Panc1 (cell line): ENCODE results near the gene DNAJB8. TPM values are rescaled to one million over a fixed set of nuclear protein-coding genes. Genes with fewer than 3 reads are reported as not detected.

Experiments
- ATAC-seq: fragments of 200-7000 bp; cut with Tn5 transposase; 2 replicates; pipeline ENCODE4 v1.9.1; 2020; ENCODE audit warnings: mild to moderate bottlenecking, moderate library complexity
- BruUV-seq: library from RNA; stranded (reverse); fragments of 400-500 nt; replicated peaks from 2 replicates; lab custom pipeline; 2021; lab: Mats Ljungman, UMichigan
- CTCF ChIA-PET: fragments of 300-600 bp; sonication (Branson Sonifier 250); formaldehyde crosslinking; loops from one replicate; lab custom pipeline; 2022; ENCODE audit warnings: antibody characterized with exemption; lab: Charles Lee
- POLR2A ChIA-PET: fragments of 300-600 bp; sonication (Branson Sonifier 250); formaldehyde crosslinking; loops from one replicate; lab custom pipeline; 2022; ENCODE audit warnings: antibody characterized with exemption; lab: Charles Lee
- DNase-seq: peaks from one replicate; pipeline ENCODE4 v3.0.0-alpha.2; 2010; ENCODE audit warnings: low read depth, low spot score
- H3K27ac ChIP-seq: 2 replicates; pipeline ENCODE4 v1.5.1; 2011; ENCODE audit warnings: mild to moderate bottlenecking, low read length, inconsistent platforms
- H3K27me3 ChIP-seq: fragments of 200-500 bp; sonication (Bioruptor generic); 2 replicates; pipeline ENCODE4 v1.6.0; 2014; ENCODE audit warnings: low read length, inconsistent platforms; ENCODE audit not compliant: control insufficient read depth, insufficient read depth
- H3K36me3 ChIP-seq: fragments of 200-500 bp; sonication (Bioruptor generic); 2 replicates; pipeline ENCODE4 v1.5.1; 2014; ENCODE audit warnings: inconsistent platforms, mild to moderate bottlenecking, low read length, moderate library complexity; ENCODE audit not compliant: control insufficient read depth, insufficient read depth
- H3K4me1 ChIP-seq: 2 replicates; pipeline ENCODE4 v1.5.1; 2011; ENCODE audit warnings: inconsistent platforms, mild to moderate bottlenecking, low read length, moderate library complexity; ENCODE audit not compliant: control insufficient read depth, insufficient read depth
- H3K4me3 ChIP-seq, 2 experiments: 2 replicates each; pipeline ENCODE4 v1.5.1; 2011 to 2012; ENCODE audit warnings: low read depth in 2 of 2, low read length in 2 of 2, mild to moderate bottlenecking in 2 of 2, inconsistent platforms in 1 of 2, moderate library complexity in 1 of 2
- H3K9me3 ChIP-seq: fragments of 200-500 bp; sonication (Bioruptor generic); 2 replicates; pipeline ENCODE4 v1.5.1; 2014; ENCODE audit warnings: low read depth, mild to moderate bottlenecking, inconsistent platforms, low read length, moderate library complexity; ENCODE audit not compliant: control insufficient read depth, insufficient read depth
- POLR2AphosphoS5 ChIP-seq: IDR thresholded peaks from 2 replicates; pipeline ENCODE4 v1.6.1; 2012; ENCODE audit warnings: mild to moderate bottlenecking, low read depth, low read length, moderate library complexity
- SIN3A ChIP-seq: IDR thresholded peaks from 2 replicates; pipeline ENCODE4 v1.6.1; 2012; ENCODE audit warnings: low read depth, mild to moderate bottlenecking, low read length, moderate library complexity, borderline replicate concordance; ENCODE audit not compliant: insufficient read depth
- TCF7L2 ChIP-seq: IDR thresholded peaks from 2 replicates; pipeline ENCODE4 v1.6.1; 2011; ENCODE audit warnings: mild to moderate bottlenecking, low read depth, low read length, inconsistent platforms
- in situ Hi-C: cut with HindIII; loops from 2 replicates; pipeline ENCODE4 v1.10.0; 2016; ENCODE audit warnings: low sequenced_read_pairs, low pct_unique_long_range_greater_than_20kb
- intact Hi-C: fragments of 100-400 bp; cut with micrococcal nuclease; formaldehyde crosslinking; loops from one replicate; pipeline ENCODE4 v1.10.0; 2022; ENCODE audit not compliant: unreplicated experiment
- total RNA-seq: library from RNA; stranded (reverse); gene quantifications from one replicate; pipeline ENCODE4 v1.2.1, GENCODE V29; 2021; ENCODE audit not compliant: unreplicated experiment
- TF ChIP-seq, protein P1 (sequence below), 2 experiments: IDR thresholded peaks; 2 replicates each; pipeline ENCODE4 v1.6.1; 2011 to 2012; ENCODE audit warnings: low read depth in 2 of 2, control low read depth in 1 of 2, low read length in 1 of 2, mild to moderate bottlenecking in 1 of 2, moderate library complexity in 1 of 2; ENCODE audit not compliant: insufficient read depth in 1 of 2
- TF ChIP-seq, protein P2 (sequence below): fragments of 450-650 bp; IDR thresholded peaks from 2 replicates; pipeline ENCODE4 v1.5.1; 2017; ENCODE audit warnings: mild to moderate bottlenecking

DNAJB8 gene
- total RNA-seq, 1 experiment from 2014 or later = not detected

DNA sequence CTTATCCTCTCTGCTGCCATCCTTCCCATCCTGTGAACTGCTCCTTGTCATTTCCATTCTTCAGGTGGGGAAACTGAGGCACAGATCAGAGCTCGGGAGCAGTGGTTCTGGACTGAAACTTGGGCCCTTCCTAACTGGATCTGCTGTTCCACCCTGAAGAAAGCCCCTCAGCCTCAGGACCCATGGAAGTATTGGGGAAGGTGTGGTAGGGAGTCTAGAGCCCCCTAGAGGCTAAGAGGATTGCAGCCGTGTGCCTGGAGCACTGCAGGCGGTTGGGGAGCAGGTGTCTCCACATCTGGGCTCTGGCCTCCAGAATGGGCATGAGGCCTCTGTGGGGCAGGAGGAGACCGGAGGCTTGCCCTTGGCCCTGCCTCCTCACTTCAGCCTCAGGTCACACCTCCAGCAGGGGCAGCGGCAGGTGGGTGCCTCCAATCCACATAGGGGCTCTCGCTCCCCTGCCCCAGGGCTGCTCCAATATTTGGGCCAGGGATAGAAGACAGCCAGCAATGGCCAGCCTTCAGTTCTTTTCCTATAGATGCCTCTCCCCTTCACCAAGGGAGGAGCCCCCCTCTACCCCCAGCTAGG lies 28.1 kb downstream of the DNAJB8 start:
- POLR2A ChIA-PET = no interaction called here
- Histone ChIP-seq H3K4me1 (peaks cover 5% of the 10 kb centered on the region), H3K27me3 (no peaks in the 10 kb centered on the region), H3K36me3 (no peaks in the 10 kb centered on the region), H3K4me3 (no peak overlapping the region), H3K9me3 (no peaks in the 10 kb centered on the region), H3K27ac (no peak overlapping the region)
- CTCF ChIA-PET = no interaction called here
- BruUV-seq = no TSS peak
- DNase-seq = no peak
- intact Hi-C loops (no loop called here), in situ Hi-C loops (no loop called here)
- TF ChIP-seq, protein P1, sequence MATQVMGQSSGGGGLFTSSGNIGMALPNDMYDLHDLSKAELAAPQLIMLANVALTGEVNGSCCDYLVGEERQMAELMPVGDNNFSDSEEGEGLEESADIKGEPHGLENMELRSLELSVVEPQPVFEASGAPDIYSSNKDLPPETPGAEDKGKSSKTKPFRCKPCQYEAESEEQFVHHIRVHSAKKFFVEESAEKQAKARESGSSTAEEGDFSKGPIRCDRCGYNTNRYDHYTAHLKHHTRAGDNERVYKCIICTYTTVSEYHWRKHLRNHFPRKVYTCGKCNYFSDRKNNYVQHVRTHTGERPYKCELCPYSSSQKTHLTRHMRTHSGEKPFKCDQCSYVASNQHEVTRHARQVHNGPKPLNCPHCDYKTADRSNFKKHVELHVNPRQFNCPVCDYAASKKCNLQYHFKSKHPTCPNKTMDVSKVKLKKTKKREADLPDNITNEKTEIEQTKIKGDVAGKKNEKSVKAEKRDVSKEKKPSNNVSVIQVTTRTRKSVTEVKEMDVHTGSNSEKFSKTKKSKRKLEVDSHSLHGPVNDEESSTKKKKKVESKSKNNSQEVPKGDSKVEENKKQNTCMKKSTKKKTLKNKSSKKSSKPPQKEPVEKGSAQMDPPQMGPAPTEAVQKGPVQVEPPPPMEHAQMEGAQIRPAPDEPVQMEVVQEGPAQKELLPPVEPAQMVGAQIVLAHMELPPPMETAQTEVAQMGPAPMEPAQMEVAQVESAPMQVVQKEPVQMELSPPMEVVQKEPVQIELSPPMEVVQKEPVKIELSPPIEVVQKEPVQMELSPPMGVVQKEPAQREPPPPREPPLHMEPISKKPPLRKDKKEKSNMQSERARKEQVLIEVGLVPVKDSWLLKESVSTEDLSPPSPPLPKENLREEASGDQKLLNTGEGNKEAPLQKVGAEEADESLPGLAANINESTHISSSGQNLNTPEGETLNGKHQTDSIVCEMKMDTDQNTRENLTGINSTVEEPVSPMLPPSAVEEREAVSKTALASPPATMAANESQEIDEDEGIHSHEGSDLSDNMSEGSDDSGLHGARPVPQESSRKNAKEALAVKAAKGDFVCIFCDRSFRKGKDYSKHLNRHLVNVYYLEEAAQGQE (IDR thresholded peaks at IDR 0.05; ENCODE audit: insufficient read depth in 1 of 2, low read depth in 2 of 2, low read length in 1 of 2) = no peak
- no peak for TF ChIP-seq TCF7L2
- TF ChIP-seq, protein P2, sequence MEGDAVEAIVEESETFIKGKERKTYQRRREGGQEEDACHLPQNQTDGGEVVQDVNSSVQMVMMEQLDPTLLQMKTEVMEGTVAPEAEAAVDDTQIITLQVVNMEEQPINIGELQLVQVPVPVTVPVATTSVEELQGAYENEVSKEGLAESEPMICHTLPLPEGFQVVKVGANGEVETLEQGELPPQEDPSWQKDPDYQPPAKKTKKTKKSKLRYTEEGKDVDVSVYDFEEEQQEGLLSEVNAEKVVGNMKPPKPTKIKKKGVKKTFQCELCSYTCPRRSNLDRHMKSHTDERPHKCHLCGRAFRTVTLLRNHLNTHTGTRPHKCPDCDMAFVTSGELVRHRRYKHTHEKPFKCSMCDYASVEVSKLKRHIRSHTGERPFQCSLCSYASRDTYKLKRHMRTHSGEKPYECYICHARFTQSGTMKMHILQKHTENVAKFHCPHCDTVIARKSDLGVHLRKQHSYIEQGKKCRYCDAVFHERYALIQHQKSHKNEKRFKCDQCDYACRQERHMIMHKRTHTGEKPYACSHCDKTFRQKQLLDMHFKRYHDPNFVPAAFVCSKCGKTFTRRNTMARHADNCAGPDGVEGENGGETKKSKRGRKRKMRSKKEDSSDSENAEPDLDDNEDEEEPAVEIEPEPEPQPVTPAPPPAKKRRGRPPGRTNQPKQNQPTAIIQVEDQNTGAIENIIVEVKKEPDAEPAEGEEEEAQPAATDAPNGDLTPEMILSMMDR = peak; percentile 80; the same call in 1 of the 2 replicates
- no peak for TF ChIP-seq POLR2AphosphoS5
- no peak for TF ChIP-seq SIN3A
- no peak for ATAC-seq

DNA sequence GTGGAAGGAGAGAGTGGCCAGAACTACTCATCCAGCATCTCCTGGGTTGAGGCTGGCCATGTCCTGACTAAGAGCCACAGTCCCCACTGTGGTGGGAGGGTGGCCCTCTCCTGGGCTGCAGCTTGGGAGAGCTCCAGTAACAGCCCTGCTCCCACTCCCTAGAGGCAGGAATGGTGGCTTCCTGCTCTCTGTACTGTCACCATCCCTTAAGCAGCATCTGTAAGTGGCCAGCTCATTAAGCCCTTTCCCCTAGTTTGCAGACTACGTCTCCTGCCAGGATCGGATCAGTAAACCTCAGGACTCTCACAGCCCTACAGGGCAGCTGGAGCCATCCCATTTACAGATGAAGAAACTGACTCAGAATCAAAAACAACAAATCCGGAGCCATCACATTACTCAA lies 30.5 kb downstream of the DNAJB8 start:
- Histone ChIP-seq H3K9me3 (no peaks in the 10 kb centered on the region), H3K4me3 (no peak overlapping the region), H3K36me3 (no peaks in the 10 kb centered on the region), H3K27me3 (no peaks in the 10 kb centered on the region), H3K27ac (no peak overlapping the region), H3K4me1 (peaks cover 13% of the 10 kb centered on the region)
- no peak for ATAC-seq
- CTCF ChIA-PET = no interaction called here
- no peak for DNase-seq
- in situ Hi-C loops (no loop called here), intact Hi-C loops (no loop called here)
- BruUV-seq = no TSS peak
- POLR2A ChIA-PET = no interaction called here
- TF ChIP-seq, protein P1 (IDR thresholded peaks at IDR 0.05; ENCODE audit: insufficient read depth in 1 of 2, low read depth in 2 of 2, low read length in 1 of 2) = no peak
- no peak for TF ChIP-seq POLR2AphosphoS5
